HUES64 (cell line): ENCODE data around the gene HIP1R.
A peak's percentile ranks its signal among the peaks of the same experiment; 100 is the strongest.

Experiments used
- H3K27ac ChIP-seq: 2 replicates; pipeline ENCODE4 v1.7.0; 2013; ENCODE audit warnings: low read depth, low read length, inconsistent platforms
- H3K27me3 ChIP-seq: 2 replicates; pipeline ENCODE4 v1.6.1; 2013; ENCODE audit warnings: mild to moderate bottlenecking, low read length; ENCODE audit not compliant: insufficient read depth
- H3K36me3 ChIP-seq: 2 replicates; pipeline ENCODE4 v1.6.1; 2013; ENCODE audit warnings: mild to moderate bottlenecking, low read length; ENCODE audit not compliant: insufficient read depth
- H3K4me1 ChIP-seq: 2 replicates; pipeline ENCODE4 v1.6.1; 2013; ENCODE audit warnings: mild to moderate bottlenecking, low read length, moderate library complexity; ENCODE audit not compliant: insufficient read depth
- H3K4me3 ChIP-seq: 2 replicates; pipeline ENCODE4 v1.5.1; 2013; ENCODE audit warnings: mild to moderate bottlenecking, low read length, moderate library complexity
- H3K9ac ChIP-seq: 2 replicates; pipeline ENCODE4 v1.6.1; 2013; ENCODE audit warnings: mild to moderate bottlenecking, low read depth, low read length
- H3K9me3 ChIP-seq: 2 replicates; pipeline ENCODE4 v1.6.1; 2013; ENCODE audit warnings: low read depth, low read length; ENCODE audit not compliant: insufficient read depth
- WGBS: fragments of 150-250, 120-280 bp; methylation state at CpG from one replicate; pipeline ENCODE4 v1.1.7; 2013; ENCODE audit warnings: missing lambda C conversion rate; 5-methylcytosine and 5-hydroxymethylcytosine counted together

HIP1R gene

DNA sequence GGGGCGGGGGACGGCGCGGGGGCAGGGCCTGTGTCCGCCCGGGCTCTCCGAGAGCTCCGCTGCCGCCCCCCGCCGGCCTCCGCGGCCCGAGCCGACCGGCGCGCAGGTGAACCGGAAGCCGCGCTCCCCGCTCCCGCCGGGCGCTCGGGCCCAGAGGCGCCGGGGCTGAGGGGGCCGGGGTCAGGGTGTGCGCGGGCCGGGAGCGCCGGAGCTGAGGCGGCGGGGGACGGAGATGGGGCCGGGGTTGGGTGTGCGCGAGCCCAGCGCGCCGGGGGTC lies 431 bp downstream of the HIP1R start:
- Histone ChIP-seq H3K36me3 (no peaks in the 10 kb centered on the region), H3K4me1 (peaks cover 10% of the 10 kb centered on the region; the same call in 1 of the 2 replicates), H3K27me3 (peaks cover 33% of the 10 kb centered on the region), H3K4me3 (peak overlapping the region; percentile 70), H3K9ac (peak overlapping the region; percentile 49; the same call in 1 of the 2 replicates), H3K27ac (no peak overlapping the region), H3K9me3 (no peaks in the 10 kb centered on the region)
- under 1% methylated on average over 43 of the region's 43 CpGs for WGBS

DNA sequence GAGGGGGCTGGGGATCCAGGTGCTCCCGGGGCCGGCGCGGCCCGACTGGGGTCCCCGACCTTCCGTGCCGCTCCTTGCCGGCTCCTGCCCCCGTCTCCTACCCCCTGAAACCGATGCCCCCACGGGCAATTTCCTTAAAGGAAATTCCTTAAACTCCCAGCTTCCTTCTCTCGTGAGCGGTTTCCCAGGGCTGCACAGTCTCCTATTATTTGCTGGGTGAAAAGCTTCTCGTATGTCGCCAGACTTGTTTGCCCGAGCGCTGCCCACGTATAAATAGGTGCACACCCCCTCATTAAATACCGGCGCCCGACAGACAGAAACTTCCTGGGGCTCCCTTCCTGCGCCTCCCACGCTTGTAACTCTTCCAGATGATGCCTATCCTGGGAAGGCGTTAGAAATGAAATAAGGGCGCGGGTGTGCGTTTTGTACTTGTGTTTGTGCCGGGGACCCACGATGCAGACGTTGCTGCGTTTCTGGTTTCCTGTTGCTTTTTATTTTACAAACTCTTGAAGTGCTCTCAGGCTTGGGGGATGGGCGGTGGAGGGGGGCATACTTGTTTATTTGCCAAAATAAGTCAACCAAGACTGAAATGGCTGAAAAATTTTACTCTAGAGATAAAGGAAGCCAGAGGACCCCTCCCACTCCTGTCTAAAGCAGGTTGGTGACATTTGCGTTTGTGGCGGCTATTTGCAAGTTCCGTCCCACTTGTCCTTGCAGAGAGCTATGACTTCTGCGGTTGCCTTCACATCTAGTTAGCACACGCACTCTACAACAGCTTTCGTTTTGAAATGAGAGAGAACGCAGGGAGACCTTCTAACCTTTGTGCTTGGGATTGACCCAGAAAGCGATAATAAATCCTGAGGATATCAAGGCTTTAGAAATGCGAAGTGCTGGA lies 1.0 kb downstream of the HIP1R start:
- Histone ChIP-seq H3K9me3 (no peaks in the 10 kb centered on the region), H3K36me3 (no peaks in the 10 kb centered on the region), H3K4me3 (peak overlapping the region; percentile 70), H3K4me1 (peaks cover 10% of the 10 kb centered on the region; the same call in 1 of the 2 replicates), H3K27ac (no peak overlapping the region), H3K9ac (peak overlapping the region; percentile 49; the same call in 1 of the 2 replicates), H3K27me3 (peaks cover 33% of the 10 kb centered on the region)
- WGBS: 3% methylated on average over 42 of the region's 42 CpGs

DNA sequence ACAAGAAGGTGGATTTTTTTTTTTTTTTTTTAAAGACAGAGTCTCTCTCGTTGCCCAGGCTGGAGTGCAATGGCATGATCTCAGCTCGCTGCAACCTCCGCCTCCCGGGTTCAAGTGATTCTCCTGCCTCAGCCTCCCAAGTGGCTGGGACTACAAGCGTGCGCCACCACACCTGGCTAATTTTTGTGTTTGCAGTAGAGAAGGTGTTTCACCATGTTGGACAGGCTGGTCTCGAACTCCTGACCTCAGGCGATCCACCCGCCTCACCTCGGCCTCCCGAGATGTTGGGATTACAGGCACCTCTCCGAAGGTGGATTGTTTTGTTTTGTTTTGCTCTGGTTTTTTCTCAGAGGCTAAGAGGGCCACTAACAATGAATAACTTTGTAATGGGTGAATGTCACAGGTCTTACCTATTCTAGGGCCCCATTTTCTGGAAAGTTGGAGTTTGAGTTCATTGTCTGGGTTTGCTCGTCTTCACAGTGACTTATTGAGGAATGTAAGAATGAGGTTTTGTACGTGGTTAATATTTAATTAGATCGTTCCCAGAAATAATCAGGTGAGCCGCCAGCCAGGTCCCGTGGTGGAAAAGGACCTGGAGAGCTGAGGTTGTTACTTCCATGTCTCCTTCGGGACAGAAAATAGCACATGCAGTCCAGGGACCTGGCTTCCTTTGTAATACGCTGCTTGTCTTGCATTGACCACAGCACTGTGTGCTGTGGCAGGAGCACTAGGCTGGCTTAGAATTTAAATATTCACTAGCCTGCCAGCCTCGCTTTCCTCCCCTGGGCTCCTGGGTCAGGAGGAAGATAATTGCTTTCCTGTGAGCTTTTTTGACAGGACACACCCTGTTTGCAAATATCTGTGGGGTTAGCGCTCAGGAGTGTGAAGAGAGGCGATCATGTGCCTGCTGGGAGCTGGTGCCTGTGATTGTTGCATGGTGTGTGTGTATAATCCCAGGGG lies 2.3 kb downstream of the HIP1R start:
- H3K4me1 ChIP-seq: peaks cover 14% of the 10 kb centered on the region; the same call in 1 of the 2 replicates
- WGBS: 78% methylated on average over 22 of the region's 22 CpGs

DNA sequence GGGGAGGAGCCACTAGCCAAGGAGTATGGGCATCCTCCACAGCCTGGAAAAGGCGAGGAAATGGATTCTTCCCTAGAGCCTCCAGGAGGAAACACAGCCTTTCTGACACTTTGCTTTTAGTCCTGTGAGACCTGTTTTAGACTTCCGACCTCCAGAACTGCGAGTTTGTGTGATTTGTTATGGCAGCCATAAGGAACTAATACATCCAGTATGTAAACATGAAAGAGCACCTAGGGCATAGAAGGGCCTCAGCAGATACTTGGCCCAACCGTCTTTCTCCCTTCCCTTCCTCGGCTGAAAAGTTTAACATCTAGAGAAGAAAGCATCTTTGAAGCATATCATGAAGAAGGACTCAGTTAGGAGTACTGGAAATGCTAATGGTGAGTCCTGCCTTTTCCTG lies 3.6 kb downstream of the HIP1R start:
- no peak overlapping the region for H3K9ac ChIP-seq
- H3K4me1 ChIP-seq: peaks cover 14% of the 10 kb centered on the region; the same call in 1 of the 2 replicates
- WGBS: 89% methylated on average over 4 of the region's 5 CpGs
- no peaks in the 10 kb centered on the region for H3K36me3 ChIP-seq
- no peak overlapping the region for H3K27ac ChIP-seq
- H3K27me3 ChIP-seq: peaks cover 30% of the 10 kb centered on the region
- no peaks in the 10 kb centered on the region for H3K9me3 ChIP-seq
- no peak overlapping the region for H3K4me3 ChIP-seq

More for the DNA sequence above, 2.3 kb downstream of the HIP1R start:
- H3K27ac ChIP-seq: no peak overlapping the region
- H3K36me3 ChIP-seq: no peaks in the 10 kb centered on the region
- peaks cover 33% of the 10 kb centered on the region for H3K27me3 ChIP-seq
- no peaks in the 10 kb centered on the region for H3K9me3 ChIP-seq
- H3K9ac ChIP-seq: no peak overlapping the region
- H3K4me3 ChIP-seq: peak overlapping the region; percentile 70; the same call in 1 of the 2 replicates

DNA sequence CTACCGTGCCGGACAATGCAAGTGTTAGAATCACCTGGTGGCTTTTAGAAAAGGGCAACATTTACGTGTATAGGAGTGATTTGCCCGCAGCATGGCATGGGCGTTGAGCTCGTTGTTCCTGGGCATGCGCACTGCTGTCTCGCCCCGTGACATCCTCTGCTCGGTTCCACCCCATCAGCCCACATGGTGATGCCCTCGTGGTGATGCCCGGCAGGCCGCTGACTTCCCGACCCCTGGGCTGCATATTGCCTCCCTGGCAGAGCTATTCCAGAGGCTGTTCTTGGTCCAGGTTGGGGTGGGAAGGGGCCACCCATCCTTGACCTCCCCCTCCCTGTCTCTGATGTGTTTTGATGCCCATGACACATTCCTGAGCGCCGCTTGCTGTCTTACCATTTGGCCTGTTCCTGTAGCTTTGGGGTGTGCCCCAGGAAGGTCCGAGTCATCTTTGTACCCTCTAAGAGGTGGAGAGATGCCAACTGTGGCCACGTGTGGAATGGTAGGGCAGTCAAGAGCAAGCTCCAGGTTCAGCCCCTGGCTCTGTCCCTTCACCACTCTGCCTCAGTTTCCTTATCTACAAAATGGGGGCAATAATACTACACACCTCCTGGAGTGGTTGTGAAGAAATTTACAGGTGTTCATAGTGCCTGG lies 4.8 kb downstream of the HIP1R start:
- WGBS: 94% methylated on average over 18 of the region's 18 CpGs
- H3K4me1 ChIP-seq: peaks cover 8% of the 10 kb centered on the region; the same call in 1 of the 2 replicates
- H3K9ac ChIP-seq: no peak overlapping the region
- H3K4me3 ChIP-seq: no peak overlapping the region
- H3K36me3 ChIP-seq: no peaks in the 10 kb centered on the region
- H3K27me3 ChIP-seq: peaks cover 30% of the 10 kb centered on the region
- H3K9me3 ChIP-seq: no peaks in the 10 kb centered on the region
- H3K27ac ChIP-seq: no peak overlapping the region

DNA sequence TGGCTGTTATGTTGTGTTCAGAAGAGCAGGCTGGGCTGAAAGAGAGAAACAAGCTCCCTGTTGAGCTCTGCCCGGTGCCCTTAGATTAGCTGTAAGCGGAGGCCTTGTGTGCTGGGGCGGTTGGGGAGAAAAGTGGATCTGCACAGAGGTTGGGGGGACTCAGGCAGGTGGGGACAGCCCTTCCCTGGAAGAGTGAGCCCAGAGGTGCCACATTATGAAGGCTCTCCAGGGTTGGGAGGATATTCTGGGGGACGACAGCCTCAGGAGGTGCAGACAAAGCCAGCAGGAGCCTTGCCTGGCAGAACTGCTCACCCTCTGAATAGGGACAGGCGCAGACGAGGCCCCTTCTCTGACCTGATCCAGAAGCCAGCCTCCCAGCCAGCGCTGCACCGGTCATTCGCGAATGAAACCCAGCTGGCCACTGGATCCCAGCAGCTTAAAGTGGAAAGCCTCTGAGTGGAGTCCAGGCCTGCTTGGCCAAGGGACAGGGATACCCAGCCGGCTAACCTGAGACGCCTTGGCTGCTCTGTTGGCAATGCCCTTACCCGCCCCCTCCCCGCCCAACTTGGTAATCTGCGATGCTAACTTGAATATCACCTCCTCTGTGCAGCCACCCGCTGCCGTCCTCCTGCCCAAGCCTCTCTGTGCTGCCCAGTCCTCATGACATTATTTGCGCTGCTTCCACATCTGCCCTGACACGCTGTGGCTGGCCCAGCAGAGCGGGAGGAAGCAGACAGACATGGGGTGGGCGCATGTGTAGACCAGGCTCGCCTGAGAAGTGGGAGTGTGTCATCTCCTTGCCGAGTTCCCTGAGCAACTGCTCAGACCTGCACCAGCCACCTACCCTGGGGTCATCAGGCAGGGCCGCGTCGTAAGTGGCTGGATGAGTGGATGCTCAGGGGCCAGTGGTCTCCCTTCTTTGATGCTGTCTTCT lies 5.6 kb downstream of the HIP1R start:
- no peaks in the 10 kb centered on the region for H3K36me3 ChIP-seq
- peaks cover 8% of the 10 kb centered on the region; the same call in 1 of the 2 replicates for H3K4me1 ChIP-seq
- 87% methylated on average over 26 of the region's 26 CpGs for WGBS
- no peaks in the 10 kb centered on the region for H3K9me3 ChIP-seq
- no peak overlapping the region for H3K27ac ChIP-seq
- peaks cover 29% of the 10 kb centered on the region for H3K27me3 ChIP-seq
- H3K4me3 ChIP-seq: no peak overlapping the region
- H3K9ac ChIP-seq: no peak overlapping the region

DNA sequence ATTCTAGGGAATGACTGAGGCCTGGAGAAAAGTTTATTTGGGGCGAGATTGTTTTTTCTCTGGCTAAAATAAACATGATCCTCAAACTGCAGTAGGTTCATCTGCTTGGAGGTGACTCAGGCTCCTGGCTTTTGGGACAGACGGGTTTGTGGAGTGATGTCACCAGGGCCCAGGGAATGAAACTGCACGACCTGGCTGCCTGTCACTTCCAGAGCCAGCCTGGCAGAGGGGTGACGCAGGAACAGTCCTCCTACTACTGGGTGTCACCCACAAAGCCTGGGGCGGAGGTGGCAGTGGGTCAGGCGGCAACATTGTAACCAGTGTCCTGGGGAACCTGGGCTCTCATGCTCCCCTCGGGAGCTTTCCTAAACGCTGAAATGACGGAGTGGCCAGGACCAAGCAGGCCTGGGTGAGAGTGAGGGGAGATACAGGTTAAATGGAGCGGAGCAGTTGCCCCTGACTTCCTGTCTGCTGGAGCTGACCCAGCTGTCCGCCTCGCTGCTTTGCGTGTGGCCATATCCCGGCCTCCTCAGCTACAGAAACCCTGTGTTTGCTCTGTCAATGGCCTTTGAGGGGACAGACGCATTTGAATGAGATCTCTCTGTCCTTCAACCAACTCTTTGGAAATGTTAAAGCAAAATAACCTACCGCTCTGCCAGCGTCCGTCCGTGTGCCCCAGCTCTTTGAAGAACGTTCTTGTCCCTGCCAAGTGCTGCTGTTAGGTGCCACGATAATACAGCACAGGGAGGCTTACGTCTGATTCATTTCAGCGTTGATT lies 6.5 kb downstream of the HIP1R start:
- no peaks in the 10 kb centered on the region for H3K9me3 ChIP-seq
- peaks cover 21% of the 10 kb centered on the region for H3K27me3 ChIP-seq
- H3K4me1 ChIP-seq: peaks cover 8% of the 10 kb centered on the region; the same call in 1 of the 2 replicates
- no peak overlapping the region for H3K4me3 ChIP-seq
- no peak overlapping the region; the same call in 1 of the 2 replicates for H3K9ac ChIP-seq
- H3K27ac ChIP-seq: no peak overlapping the region
- H3K36me3 ChIP-seq: no peaks in the 10 kb centered on the region
- WGBS: 44% methylated on average over 22 of the region's 23 CpGs

DNA sequence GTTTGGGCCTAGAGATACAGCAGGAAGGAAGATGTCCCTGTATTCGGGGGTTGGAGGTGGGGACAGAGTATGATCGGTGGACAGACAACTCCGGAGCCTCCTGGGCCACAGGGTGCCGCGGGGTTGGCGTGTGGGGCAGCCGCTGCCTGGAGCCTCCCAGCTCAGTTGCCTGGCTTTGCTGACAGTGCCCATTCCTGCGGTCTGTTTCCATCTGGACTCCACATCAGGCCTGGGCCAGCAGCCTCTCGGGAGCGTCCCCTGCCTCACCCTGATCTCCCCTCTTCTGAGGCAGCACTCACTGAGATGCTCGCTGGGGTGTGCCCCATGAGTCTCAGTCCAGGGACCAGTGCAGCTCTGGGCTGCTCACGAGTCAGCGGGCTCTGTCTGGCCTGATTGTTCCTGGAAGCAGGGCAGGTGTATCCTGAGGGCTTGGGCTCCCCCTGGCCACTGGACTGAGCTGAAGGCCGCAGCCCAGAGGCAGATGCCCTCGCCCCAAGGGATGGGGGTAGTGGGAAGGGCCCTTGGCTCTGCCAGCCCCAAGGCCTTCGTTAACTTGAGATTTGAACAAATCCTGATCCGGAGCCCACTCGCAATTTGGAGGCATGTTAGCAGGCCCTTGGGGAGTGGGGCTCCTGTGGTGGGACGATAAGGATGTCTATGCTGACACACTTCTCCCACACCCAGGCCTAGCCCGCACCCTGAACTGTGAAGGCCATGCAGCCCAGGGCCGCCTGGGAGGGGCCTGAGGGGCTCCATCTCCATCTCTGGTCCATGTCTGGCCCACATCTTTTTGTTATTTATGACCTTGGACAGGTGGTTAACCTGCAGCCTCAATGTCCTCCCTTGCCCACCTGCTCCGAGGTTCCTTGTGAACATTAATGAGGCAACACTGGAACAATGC lies 7.5 kb downstream of the HIP1R start:
- 0 out of 2 replicates have a peak, but pooled peaks cover 5% of the 10 kb centered on the region for H3K4me1 ChIP-seq
- H3K27ac ChIP-seq: no peak overlapping the region
- H3K4me3 ChIP-seq: no peak overlapping the region
- WGBS: 85% methylated on average over 22 of the region's 22 CpGs
- H3K27me3 ChIP-seq: peaks cover 10% of the 10 kb centered on the region
- no peaks in the 10 kb centered on the region for H3K36me3 ChIP-seq
- H3K9me3 ChIP-seq: no peaks in the 10 kb centered on the region
- no peak overlapping the region for H3K9ac ChIP-seq

DNA sequence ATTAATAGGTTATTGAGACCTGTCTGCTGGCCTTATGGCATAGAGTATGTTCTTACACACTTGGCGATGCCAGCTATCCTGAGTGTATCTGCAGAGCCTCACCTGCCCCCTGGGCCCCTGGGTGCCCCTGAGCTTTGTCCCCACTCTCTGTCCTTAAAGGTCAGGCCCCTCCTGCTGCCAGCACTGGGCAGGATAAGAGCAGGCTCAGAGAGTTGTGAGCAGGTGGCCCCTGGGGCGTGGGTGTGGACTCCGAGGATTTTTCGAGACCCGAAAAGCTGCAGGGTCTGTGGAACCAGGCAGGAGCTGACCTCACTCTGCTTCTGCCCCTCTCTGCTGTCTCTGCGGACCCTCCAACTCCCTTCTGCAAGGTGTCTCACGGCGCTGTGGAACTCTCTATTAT lies 8.2 kb downstream of the HIP1R start:
- Histone ChIP-seq H3K27me3 (peaks cover 3% of the 10 kb centered on the region), H3K4me3 (no peak overlapping the region), H3K4me1 (0 out of 2 replicates have a peak, but pooled peaks cover 5% of the 10 kb centered on the region), H3K9me3 (no peaks in the 10 kb centered on the region), H3K27ac (no peak overlapping the region), H3K36me3 (no peaks in the 10 kb centered on the region), H3K9ac (no peak overlapping the region)
- 95% methylated on average over 8 of the region's 8 CpGs for WGBS
